HL-60 (cell line): Measurements from ENCODE around the gene TMEM255B.

Source experiments
- SPI1 ChIP-seq: IDR thresholded peaks from 2 replicates; pipeline ENCODE4 v1.6.1; 2012; ENCODE audit warnings: low read depth, mild to moderate bottlenecking, borderline replicate concordance
- TF ChIP-seq, protein P1 (sequence below): IDR thresholded peaks from one replicate; pipeline ENCODE4 v1.5.1; 2011; ENCODE audit warnings: low read length, control low read depth, inconsistent platforms; ENCODE audit not compliant: insufficient read depth

DNA sequence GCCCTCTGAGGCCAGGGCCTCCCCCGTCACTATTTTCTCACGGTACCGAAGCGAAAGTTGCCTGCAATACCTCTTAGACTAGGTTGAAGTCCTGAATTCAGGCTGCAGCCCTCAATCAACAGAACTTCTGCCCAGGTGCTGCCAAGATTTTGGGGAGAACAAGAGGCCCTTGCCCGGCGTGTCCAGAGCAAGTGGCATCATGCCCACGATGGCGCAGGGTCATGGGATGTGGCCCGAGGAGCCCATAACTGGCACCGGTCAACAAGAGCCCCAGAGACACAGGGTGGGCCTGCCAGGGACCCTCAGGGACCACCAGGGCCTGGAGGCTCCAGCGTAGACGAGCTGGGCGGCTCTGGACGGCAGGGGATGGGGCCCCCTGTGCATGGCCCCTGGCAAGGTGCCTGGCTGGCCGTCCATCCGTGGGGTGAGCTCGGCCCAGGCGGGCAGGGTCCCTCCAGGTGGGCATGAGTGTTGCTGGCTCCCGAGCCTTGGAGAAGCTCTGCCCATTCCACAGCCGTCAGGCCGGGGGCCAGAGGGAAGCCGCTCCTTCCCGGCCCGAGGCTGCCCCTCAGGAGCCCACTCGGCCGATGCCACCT is 59.8 kb downstream of the TMEM255B start:
- TF ChIP-seq SPI1: no peak
- TF ChIP-seq, protein P1, sequence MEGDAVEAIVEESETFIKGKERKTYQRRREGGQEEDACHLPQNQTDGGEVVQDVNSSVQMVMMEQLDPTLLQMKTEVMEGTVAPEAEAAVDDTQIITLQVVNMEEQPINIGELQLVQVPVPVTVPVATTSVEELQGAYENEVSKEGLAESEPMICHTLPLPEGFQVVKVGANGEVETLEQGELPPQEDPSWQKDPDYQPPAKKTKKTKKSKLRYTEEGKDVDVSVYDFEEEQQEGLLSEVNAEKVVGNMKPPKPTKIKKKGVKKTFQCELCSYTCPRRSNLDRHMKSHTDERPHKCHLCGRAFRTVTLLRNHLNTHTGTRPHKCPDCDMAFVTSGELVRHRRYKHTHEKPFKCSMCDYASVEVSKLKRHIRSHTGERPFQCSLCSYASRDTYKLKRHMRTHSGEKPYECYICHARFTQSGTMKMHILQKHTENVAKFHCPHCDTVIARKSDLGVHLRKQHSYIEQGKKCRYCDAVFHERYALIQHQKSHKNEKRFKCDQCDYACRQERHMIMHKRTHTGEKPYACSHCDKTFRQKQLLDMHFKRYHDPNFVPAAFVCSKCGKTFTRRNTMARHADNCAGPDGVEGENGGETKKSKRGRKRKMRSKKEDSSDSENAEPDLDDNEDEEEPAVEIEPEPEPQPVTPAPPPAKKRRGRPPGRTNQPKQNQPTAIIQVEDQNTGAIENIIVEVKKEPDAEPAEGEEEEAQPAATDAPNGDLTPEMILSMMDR: no peak
